HEK293 (cell line): ENCODE data around the gene ZNF688.

Experiments
- GLI4 ChIP-seq: fragments of 450-650 bp; formaldehyde crosslinking; IDR thresholded peaks from 2 replicates; pipeline ENCODE4 v1.5.1; 2016; ENCODE audit warnings: missing biosample characterization, missing genetic modification characterization
- KLF10 ChIP-seq: fragments of 450-650 bp; IDR thresholded peaks from 2 replicates; pipeline ENCODE4 v1.5.1; 2018; ENCODE audit warnings: missing biosample characterization, mild to moderate bottlenecking, missing genetic modification characterization
- MEIS1 ChIP-seq: sonication (generic); formaldehyde crosslinking; IDR thresholded peaks from 2 replicates; pipeline ENCODE4 v1.8.1; 2022; ENCODE audit warnings: missing genetic modification reagents, mild to moderate bottlenecking, borderline replicate concordance
- MZF1 ChIP-seq: fragments of 450-650 bp; formaldehyde crosslinking; IDR thresholded peaks from 2 replicates; pipeline ENCODE4 v1.5.1; 2017; ENCODE audit warnings: missing biosample characterization, missing genetic modification characterization, borderline replicate concordance
- REPIN1 ChIP-seq: fragments of 450-650 bp; formaldehyde crosslinking; IDR thresholded peaks from 2 replicates; pipeline ENCODE4 v1.5.1; 2017; ENCODE audit warnings: missing biosample characterization, missing genetic modification characterization, low read depth
- ZEB2 ChIP-seq: fragments of 450-650 bp; formaldehyde crosslinking; IDR thresholded peaks from 2 replicates; pipeline ENCODE4 v1.5.1; 2016; ENCODE audit warnings: missing biosample characterization, missing genetic modification characterization
- ZFHX2 ChIP-seq: fragments of 450-650 bp; formaldehyde crosslinking; conservative IDR thresholded peaks from 2 replicates; pipeline ENCODE4 v1.5.1; 2016; ENCODE audit warnings: missing biosample characterization, missing genetic modification characterization
- ZFP37 ChIP-seq: fragments of 450-650 bp; formaldehyde crosslinking; IDR thresholded peaks from 2 replicates; pipeline ENCODE4 v1.5.1; 2016; ENCODE audit warnings: missing biosample characterization, missing genetic modification characterization
- ZFP69B ChIP-seq: fragments of 450-650 bp; formaldehyde crosslinking; IDR thresholded peaks from 2 replicates; pipeline ENCODE4 v1.5.1; 2016; ENCODE audit warnings: missing biosample characterization, missing genetic modification characterization
- ZNF121 ChIP-seq: fragments of 450-650 bp; formaldehyde crosslinking; IDR thresholded peaks from 2 replicates; pipeline ENCODE4 v1.5.1; 2016; ENCODE audit warnings: missing biosample characterization, missing genetic modification characterization
- ZNF132 ChIP-seq: fragments of 450-650 bp; formaldehyde crosslinking; IDR thresholded peaks from 2 replicates; pipeline ENCODE4 v1.5.1; 2017; ENCODE audit warnings: missing biosample characterization, missing genetic modification characterization, borderline replicate concordance
- ZNF133 ChIP-seq: fragments of 450-650 bp; formaldehyde crosslinking; IDR thresholded peaks from 2 replicates; pipeline ENCODE4 v1.5.1; 2016; ENCODE audit warnings: missing biosample characterization, missing genetic modification characterization
- ZNF16 ChIP-seq: fragments of 450-650 bp; formaldehyde crosslinking; IDR thresholded peaks from 2 replicates; pipeline ENCODE4 v1.5.1; 2016; ENCODE audit warnings: low read depth, missing biosample characterization, missing genetic modification characterization
- ZNF214 ChIP-seq: fragments of 450-650 bp; formaldehyde crosslinking; IDR thresholded peaks from 2 replicates; pipeline ENCODE4 v1.5.1; 2017; ENCODE audit warnings: missing biosample characterization, mild to moderate bottlenecking, missing genetic modification characterization, borderline replicate concordance
- ZNF221 ChIP-seq: fragments of 450-650 bp; formaldehyde crosslinking; IDR thresholded peaks from 2 replicates; pipeline ENCODE4 v1.5.1; 2017; ENCODE audit warnings: missing biosample characterization, missing genetic modification characterization, borderline replicate concordance
- ZNF23 ChIP-seq: fragments of 450-650 bp; formaldehyde crosslinking; IDR thresholded peaks from 2 replicates; pipeline ENCODE4 v1.5.1; 2016; ENCODE audit warnings: missing biosample characterization, missing genetic modification characterization, borderline replicate concordance
- ZNF473 ChIP-seq: fragments of 450-650 bp; formaldehyde crosslinking; IDR thresholded peaks from 2 replicates; pipeline ENCODE4 v1.5.1; 2017; ENCODE audit warnings: missing biosample characterization, missing genetic modification characterization
- ZNF549 ChIP-seq: fragments of 450-650 bp; IDR thresholded peaks from 2 replicates; pipeline ENCODE4 v1.5.1; 2018; ENCODE audit warnings: missing biosample characterization, missing genetic modification characterization, mild to moderate bottlenecking, inconsistent platforms, moderate library complexity
- ZNF555 ChIP-seq: fragments of 450-650 bp; formaldehyde crosslinking; conservative IDR thresholded peaks from 2 replicates; pipeline ENCODE4 v1.5.1; 2017; ENCODE audit warnings: missing biosample characterization, mild to moderate bottlenecking, missing genetic modification characterization, inconsistent platforms
- TF ChIP-seq, protein P1 (sequence below): fragments of 450-650 bp; formaldehyde crosslinking; IDR thresholded peaks from 2 replicates; pipeline ENCODE4 v1.5.1; 2016; ENCODE audit warnings: missing biosample characterization, missing genetic modification characterization, borderline replicate concordance
- TF ChIP-seq, protein P2 (sequence below): fragments of 450-650 bp; formaldehyde crosslinking; IDR thresholded peaks from 2 replicates; pipeline ENCODE4 v1.5.1; 2017; ENCODE audit warnings: missing biosample characterization, missing genetic modification characterization
- TF ChIP-seq, protein P3 (sequence below): fragments of 450-650 bp; formaldehyde crosslinking; conservative IDR thresholded peaks from 2 replicates; pipeline ENCODE4 v1.5.1; 2016; ENCODE audit warnings: low read depth, missing biosample characterization, missing genetic modification characterization
- TF ChIP-seq, protein P4 (sequence below): fragments of 450-650 bp; formaldehyde crosslinking; IDR thresholded peaks from 2 replicates; pipeline ENCODE4 v1.5.1; 2016; ENCODE audit warnings: missing biosample characterization, missing genetic modification characterization
- TF ChIP-seq, protein P5 (sequence below): fragments of 450-650 bp; formaldehyde crosslinking; IDR thresholded peaks from 2 replicates; pipeline ENCODE4 v1.5.1; 2017; ENCODE audit warnings: missing biosample characterization, missing genetic modification characterization
- TF ChIP-seq, protein P6 (sequence below): fragments of 450-650 bp; formaldehyde crosslinking; optimal IDR thresholded peaks from 2 replicates; pipeline ENCODE3; 2016; ENCODE audit warnings: missing biosample characterization, mild to moderate bottlenecking, missing genetic modification characterization

Gene ZNF688

DNA sequence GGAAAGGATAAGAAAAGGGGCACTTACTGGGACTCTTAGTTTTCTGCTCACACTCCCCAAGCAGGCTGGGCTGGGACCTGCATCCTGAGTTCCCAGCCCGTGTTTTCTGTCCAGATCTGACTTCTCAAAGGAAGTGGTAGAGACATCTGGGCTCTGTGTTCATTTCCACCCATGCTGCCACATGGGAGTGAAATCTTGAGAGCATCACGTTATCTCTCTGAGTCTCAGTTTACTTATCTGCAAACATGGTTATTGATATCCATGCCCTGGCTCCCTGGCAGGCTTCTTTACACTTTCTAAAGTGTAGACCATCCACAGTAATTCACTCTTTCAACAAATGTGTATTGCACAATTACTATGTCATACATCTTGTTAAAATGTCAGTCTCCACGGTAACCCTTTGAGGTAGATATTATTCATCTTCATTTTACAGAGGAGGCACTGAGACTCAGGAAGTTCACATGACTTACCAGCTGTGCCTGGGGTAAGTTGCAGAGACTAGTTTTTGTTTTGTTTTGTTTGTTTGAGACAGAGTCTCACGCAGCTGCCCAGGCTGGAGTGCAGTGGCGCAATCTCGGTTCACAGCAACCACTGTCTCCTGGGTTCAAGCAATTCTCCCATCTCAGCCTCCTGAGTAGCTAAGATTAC lies 3.4 kb downstream of the ZNF688 start (continued):
- TF ChIP-seq ZFP69B (tag by site-specific recombination), result no peak
- TF ChIP-seq, protein P1, sequence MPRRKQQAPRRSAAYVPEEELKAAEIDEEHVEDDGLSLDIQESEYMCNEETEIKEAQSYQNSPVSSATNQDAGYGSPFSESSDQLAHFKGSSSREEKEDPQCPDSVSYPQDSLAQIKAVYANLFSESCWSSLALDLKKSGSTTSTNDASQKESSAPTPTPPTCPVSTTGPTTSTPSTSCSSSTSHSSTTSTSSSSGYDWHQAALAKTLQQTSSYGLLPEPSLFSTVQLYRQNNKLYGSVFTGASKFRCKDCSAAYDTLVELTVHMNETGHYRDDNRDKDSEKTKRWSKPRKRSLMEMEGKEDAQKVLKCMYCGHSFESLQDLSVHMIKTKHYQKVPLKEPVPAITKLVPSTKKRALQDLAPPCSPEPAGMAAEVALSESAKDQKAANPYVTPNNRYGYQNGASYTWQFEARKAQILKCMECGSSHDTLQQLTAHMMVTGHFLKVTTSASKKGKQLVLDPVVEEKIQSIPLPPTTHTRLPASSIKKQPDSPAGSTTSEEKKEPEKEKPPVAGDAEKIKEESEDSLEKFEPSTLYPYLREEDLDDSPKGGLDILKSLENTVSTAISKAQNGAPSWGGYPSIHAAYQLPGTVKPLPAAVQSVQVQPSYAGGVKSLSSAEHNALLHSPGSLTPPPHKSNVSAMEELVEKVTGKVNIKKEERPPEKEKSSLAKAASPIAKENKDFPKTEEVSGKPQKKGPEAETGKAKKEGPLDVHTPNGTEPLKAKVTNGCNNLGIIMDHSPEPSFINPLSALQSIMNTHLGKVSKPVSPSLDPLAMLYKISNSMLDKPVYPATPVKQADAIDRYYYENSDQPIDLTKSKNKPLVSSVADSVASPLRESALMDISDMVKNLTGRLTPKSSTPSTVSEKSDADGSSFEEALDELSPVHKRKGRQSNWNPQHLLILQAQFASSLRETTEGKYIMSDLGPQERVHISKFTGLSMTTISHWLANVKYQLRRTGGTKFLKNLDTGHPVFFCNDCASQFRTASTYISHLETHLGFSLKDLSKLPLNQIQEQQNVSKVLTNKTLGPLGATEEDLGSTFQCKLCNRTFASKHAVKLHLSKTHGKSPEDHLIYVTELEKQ (tag by site-specific recombination), result peak; percentile 88; the same call in 1 of the 2 replicates
- TF ChIP-seq, protein P2, sequence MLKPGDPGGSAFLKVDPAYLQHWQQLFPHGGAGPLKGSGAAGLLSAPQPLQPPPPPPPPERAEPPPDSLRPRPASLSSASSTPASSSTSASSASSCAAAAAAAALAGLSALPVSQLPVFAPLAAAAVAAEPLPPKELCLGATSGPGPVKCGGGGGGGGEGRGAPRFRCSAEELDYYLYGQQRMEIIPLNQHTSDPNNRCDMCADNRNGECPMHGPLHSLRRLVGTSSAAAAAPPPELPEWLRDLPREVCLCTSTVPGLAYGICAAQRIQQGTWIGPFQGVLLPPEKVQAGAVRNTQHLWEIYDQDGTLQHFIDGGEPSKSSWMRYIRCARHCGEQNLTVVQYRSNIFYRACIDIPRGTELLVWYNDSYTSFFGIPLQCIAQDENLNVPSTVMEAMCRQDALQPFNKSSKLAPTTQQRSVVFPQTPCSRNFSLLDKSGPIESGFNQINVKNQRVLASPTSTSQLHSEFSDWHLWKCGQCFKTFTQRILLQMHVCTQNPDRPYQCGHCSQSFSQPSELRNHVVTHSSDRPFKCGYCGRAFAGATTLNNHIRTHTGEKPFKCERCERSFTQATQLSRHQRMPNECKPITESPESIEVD (tag by site-specific recombination), result peak; percentile 90; the same call in 1 of the 2 replicates
- TF ChIP-seq GLI4 (tag by site-specific recombination), result no peak
- TF ChIP-seq ZNF23 (tag by site-specific recombination), result no peak
- TF ChIP-seq, protein P3, sequence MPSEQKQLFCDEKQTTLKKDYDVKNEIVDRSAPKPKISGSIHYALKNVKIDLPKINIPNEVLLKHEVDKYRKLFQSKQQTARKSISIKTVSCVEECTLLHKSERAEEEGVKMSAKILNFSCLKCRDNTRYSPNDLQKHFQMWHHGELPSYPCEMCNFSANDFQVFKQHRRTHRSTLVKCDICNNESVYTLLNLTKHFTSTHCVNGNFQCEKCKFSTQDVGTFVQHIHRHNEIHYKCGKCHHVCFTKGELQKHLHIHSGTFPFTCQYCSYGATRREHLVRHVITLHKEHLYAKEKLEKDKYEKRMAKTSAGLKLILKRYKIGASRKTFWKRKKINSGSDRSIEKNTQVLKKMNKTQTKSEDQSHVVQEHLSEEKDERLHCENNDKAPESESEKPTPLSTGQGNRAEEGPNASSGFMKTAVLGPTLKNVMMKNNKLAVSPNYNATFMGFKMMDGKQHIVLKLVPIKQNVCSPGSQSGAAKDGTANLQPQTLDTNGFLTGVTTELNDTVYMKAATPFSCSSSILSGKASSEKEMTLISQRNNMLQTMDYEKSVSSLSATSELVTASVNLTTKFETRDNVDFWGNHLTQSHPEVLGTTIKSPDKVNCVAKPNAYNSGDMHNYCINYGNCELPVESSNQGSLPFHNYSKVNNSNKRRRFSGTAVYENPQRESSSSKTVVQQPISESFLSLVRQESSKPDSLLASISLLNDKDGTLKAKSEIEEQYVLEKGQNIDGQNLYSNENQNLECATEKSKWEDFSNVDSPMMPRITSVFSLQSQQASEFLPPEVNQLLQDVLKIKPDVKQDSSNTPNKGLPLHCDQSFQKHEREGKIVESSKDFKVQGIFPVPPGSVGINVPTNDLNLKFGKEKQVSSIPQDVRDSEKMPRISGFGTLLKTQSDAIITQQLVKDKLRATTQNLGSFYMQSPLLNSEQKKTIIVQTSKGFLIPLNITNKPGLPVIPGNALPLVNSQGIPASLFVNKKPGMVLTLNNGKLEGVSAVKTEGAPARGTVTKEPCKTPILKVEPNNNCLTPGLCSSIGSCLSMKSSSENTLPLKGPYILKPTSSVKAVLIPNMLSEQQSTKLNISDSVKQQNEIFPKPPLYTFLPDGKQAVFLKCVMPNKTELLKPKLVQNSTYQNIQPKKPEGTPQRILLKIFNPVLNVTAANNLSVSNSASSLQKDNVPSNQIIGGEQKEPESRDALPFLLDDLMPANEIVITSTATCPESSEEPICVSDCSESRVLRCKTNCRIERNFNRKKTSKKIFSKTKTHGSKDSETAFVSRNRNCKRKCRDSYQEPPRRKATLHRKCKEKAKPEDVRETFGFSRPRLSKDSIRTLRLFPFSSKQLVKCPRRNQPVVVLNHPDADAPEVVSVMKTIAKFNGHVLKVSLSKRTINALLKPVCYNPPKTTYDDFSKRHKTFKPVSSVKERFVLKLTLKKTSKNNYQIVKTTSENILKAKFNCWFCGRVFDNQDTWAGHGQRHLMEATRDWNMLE (tag by site-specific recombination), result 0 out of 2 replicates have a peak, but pooled peaks have one; percentile 21
- no peak for TF ChIP-seq ZNF214
- TF ChIP-seq, protein P4, sequence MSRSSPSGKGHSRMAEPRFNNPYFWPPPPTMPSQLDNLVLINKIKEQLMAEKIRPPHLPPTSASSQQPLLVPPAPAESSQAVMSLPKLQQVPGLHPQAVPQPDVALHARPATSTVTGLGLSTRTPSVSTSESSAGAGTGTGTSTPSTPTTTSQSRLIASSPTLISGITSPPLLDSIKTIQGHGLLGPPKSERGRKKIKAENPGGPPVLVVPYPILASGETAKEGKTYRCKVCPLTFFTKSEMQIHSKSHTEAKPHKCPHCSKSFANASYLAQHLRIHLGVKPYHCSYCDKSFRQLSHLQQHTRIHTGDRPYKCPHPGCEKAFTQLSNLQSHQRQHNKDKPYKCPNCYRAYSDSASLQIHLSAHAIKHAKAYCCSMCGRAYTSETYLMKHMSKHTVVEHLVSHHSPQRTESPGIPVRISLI, result no peak
- TF ChIP-seq ZNF121 (tag by site-specific recombination), result no peak; the same call in 1 of the 2 replicates
- TF ChIP-seq ZNF132 (tag by site-specific recombination), result no peak
- no peak for TF ChIP-seq ZNF221 (tag by site-specific recombination)
- no peak for TF ChIP-seq ZNF133 (tag by site-specific recombination)
- TF ChIP-seq ZNF16 (tag by site-specific recombination), result no peak
- TF ChIP-seq, protein P5, sequence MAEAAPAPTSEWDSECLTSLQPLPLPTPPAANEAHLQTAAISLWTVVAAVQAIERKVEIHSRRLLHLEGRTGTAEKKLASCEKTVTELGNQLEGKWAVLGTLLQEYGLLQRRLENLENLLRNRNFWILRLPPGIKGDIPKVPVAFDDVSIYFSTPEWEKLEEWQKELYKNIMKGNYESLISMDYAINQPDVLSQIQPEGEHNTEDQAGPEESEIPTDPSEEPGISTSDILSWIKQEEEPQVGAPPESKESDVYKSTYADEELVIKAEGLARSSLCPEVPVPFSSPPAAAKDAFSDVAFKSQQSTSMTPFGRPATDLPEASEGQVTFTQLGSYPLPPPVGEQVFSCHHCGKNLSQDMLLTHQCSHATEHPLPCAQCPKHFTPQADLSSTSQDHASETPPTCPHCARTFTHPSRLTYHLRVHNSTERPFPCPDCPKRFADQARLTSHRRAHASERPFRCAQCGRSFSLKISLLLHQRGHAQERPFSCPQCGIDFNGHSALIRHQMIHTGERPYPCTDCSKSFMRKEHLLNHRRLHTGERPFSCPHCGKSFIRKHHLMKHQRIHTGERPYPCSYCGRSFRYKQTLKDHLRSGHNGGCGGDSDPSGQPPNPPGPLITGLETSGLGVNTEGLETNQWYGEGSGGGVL, result no peak
- peak; percentile 85 for TF ChIP-seq ZEB2 (tag by site-specific recombination)
- TF ChIP-seq, protein P6, sequence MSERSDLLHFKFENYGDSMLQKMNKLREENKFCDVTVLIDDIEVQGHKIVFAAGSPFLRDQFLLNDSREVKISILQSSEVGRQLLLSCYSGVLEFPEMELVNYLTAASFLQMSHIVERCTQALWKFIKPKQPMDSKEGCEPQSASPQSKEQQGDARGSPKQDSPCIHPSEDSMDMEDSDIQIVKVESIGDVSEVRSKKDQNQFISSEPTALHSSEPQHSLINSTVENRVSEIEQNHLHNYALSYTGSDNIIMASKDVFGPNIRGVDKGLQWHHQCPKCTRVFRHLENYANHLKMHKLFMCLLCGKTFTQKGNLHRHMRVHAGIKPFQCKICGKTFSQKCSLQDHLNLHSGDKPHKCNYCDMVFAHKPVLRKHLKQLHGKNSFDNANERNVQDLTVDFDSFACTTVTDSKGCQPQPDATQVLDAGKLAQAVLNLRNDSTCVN, result peak; percentile 0
- TF ChIP-seq ZFHX2, result no peak
- no peak for TF ChIP-seq ZFP37 (tag by site-specific recombination)
- TF ChIP-seq KLF10, result peak; percentile 78; the same call in 1 of the 2 replicates
- no peak for TF ChIP-seq REPIN1 (tag by site-specific recombination)
- TF ChIP-seq MZF1 (tag by site-specific recombination), result no peak
- TF ChIP-seq ZNF473 (tag by site-specific recombination), result no peak
- no peak for TF ChIP-seq ZNF549 (tag by site-specific recombination)
- no peak for TF ChIP-seq ZNF555 (tag by site-specific recombination)
- no peak for TF ChIP-seq MEIS1 (CRISPR knock-in tag)
